Ureter (tissue), 1 donor: ENCODE measurements around the gene SMIM22. TPM values are rescaled to one million over a fixed set of nuclear protein-coding genes. Genes with fewer than 3 reads are reported as not detected.
A peak's percentile ranks its signal among the peaks of the same experiment; 100 is the strongest.

Source experiments
- DNase-seq: peaks from one replicate; pipeline ENCODE4 v3.0.0-alpha.2; 2020; ENCODE audit warnings: low spot score
- total RNA-seq: library from RNA; stranded (reverse); gene quantifications from one replicate; pipeline ENCODE4 v1.2.4, GENCODE V29; 2023
- donor health status: DM: yes; HTN: yes; CAD: no.

Gene SMIM22
- total RNA-seq, 1 donor from 2014 or later = 225 TPM

DNA sequence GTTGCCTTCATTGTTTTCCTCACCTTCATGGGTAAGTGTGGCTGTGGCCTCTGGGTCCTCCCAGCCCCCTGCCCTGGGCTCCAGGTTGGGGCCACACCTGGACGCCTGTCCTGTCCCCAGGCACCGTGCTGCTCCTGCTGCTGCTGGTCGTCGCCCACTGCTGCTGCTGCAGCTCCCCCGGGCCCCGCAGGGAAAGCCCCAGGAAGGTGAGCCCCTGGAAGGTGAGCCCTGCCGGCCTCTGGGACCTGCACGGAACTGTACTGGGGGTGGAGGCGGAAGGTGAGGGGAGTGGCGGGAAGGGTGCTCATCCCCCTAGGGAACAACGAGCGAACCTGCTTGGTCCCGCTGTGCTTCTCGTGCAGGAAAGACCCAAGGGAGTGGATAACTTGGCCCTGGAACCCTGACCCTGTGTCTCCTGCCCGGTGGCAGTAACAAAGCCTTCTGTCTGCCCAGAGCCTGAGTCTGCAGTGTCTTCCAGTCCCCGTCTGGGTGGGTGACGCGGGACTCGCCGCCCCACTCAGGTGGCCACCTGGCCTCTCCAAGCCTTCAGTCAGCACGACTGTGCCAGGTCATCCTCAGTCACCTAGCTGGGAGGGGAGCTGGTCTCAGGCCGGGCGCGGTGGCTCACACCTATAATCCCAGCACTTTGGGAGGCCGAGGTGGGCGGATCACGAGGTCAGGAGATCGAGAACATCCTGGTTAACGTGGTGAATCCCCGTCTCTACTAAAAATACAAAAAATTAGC, 831 bp downstream of the SMIM22 start:
- DNase-seq = no peak

DNA sequence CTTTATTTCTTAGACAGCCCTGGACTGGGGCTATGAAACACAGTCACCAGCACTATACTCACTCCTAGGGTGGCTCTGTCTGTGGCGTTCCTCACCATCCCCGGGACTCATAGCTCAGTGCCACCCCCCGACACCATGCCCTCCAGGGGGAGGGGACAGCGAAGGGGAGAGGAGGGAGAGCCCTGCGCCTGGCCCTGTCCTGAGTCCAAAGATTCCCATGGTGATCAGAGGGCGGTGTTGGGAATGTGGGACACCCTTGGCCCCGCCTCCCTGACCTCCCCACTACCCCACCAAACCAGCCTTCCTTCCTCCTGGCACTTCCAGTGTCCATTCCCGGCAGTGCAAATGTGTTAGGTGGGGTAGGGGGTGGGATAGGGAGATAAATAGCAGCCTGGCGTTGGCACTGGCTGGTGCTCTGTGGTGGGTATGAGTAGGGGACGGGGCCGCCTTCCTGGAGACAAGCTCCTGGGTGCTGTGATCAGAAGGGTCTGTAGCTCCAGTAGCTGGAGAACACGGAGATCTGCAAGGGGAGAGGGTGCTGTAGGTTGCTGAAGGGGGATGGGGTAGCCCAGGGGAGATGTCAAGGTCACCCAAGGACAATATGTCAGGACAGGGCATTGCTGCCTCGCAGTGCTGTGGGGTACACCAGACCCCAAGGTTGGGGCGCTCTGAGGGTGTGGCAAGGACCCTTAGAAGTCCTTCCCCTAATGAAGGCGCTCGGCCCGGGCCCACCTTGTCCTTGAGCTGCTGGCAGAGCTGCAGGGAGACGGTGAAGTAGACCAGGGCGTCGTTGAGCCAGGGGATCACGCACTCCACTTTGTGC, 2.0 kb downstream of the SMIM22 start:
- DNase-seq = no peak

DNA sequence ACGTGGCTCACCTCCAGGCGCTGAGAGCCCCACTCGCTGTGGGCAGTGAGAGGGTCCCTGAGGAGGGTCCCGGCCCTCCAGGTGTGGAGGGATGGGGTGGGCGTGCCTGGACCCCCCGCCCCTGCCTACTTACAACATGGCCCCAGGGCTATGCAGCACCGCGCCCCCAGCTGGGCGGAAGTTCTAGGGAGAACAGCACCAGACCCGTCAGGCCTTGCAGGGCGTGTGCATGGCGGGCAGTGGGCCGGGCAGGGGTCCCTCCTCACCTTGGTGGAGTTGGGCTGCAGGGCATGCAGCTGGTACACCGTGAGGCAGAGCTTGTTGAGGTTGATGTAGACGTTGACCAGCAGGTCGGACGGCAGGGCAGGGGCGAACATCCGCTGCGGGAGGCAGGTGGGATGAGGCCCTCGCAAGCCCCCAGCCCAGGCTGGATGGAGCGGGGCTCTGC, 2.7 kb downstream of the SMIM22 start:
- DNase-seq = no peak

DNA sequence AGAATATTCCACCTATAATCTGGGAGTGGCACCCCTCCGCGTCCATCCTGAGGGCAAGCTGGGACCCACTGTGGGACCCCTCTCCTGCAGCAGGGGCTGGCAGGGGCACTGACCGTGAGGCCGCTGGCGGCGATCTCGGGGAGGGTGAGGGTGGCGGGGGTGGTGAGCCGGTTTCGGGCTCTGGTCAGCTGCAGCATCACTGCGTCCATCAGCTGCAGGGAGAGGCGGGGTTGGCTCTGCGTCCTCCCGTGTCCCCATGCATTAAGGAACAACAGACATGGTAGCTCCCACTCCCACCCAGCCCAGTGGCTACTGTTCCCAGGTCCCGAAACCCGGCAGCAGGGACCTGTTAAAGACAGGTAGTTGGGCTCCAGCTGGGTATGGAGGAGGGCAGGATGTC, 3.3 kb downstream of the SMIM22 start:
- DNase-seq = no peak

DNA sequence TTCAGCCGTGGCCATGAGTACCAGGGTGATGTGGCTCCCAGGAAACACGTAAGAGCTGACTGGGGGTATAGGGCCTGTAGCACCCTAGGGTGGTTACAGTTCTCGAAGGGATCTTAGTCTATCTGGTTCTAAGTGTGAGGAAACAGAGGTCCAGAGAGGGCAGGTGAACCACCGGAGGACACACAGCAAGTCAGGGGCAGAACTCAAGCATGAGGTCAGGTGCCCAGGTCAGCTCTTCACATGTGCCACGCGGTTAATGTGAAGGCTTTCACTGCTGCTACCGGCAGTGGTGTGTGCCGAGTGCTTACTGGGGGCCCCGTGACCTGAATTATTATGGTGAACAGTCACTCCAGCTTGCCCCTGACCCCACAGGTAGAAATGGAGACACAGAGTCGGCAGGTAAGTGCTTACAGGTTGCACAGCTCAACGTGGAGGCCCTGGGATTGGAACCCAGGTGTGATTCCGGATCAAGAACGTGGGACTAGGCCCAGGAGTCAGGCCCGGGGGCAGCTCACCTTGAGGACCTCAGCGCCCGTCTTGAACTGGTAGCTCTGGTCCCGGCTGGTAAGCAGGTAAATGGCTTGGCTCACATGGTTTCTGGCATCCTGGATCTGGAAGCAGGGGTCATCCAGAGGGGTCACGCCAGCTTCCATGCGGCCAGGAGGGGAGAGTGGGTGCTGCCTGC, 4.1 kb downstream of the SMIM22 start:
- DNase-seq = no peak

DNA sequence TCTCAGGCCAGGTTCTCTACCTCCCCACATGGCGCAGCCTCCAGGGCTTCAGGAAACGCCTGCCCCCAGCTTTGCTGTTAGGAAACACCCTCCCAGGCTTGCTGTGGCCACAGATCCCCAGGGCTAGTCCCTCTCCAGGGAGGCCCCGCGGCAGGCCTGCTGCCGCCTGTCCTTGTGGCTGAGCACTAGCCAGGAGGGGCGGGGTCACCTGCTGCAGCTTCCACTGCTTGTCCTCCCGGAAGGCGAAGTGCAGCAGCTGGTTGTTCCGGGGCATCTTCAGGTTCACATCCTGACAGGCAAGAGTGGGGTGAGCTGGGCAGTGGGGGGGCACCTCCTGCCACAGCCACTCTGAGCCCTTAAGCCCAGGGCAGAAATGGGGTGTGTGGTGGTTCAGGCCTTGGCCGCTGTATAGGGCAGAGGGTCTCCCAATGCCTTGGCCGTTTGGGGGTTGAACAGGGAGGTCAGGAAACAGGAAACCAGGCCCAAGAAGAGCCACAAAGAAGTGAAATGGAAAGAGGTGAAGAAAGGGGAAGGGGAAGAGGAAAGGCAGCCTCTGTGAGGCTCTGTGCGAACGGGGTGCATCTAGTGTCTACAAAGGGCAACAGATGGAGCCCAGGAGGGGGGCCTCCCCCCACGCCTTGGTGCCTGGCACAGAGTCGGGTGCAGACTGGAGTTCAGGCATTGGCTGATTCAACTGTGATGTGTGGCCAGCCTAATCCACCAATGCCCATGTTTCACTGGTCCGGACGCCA, 5.3 kb downstream of the SMIM22 start:
- peak; percentile 83 for DNase-seq

DNA sequence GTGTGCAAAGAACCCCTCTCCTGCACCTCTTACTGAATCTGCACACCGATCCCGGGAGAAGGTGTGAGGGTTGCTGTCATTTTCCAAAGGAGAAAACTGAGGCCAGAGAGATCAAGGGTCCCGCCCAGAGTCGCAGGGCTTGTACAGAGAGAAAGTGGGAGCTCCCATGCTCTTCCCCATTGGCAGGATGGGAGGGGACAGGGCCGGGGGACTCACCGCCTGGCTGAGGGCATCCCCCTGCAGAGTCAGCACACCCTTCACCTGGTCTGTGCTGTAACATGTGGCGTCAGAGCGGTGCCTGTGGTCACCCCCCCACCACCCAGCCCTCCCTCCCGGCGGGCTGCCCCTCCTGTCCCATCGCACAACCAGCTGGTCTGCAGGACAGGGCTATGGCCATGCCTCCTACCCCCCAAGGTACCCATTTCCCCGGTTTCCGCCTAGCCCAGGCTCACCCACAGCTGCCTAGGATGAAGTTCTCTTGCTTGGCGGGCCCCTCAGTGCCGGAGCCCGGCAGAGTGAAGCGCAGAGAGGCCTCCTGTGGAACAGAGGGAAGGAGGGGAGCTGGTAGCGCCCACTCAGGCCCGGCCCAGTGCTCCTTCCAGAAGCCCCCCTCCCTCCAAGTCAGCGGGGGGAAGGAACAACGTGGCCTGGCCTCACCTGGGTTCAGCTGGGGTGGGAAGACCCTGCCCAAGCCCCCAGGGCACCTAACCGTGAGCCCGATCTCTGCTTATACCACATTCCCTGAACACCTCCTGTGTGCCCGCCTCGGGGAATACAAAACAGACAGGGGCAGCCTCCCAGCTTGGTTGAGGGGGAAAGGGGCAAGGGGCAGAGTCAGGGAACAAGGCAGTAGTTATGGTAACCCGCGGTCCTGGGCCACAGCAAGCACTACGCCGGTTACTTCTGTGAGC, 6.1 kb downstream of the SMIM22 start:
- no peak for DNase-seq

DNA sequence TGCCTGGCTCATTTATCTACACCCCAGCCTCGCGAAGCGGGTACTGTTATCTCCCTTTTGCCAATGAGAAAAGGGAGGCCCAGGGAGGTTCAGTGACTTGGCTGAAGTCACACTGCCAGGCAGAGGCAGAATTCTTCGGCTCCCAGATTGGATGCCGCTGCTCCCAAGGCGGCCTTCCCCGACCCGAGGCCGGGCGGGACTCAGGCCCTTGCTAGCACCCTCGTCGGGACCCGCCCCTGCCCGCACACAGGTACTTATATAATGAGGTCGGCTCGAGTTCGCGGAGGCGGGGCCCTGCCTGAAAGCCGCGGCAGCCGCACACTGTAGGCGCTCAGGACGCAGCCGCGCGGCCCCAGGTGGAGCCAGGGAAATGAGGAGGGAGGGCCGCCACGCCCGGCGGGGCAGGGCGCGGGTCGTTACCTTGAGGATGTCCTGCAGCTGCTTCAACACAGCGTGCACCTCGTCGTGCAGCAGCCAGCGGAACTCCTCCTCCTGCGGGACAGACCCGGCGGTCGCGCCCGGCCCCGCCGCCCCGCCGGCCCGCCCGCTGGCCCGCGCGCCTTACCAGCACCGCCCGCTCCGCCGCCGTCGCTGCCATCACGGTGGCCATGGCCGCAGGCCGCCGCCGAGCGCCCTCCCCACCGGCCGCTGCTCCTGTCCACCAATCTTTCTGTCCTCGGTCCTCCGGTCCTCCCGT, 6.9 kb downstream of the SMIM22 start, which contains the start of gene ROGDI:
Gene ROGDI, minus strand, starts transcription at position 672 of the 697 bp plus-strand sequence. Its CDS starts 62 bp downstream, at position 610.
- DNase-seq = peak; percentile 90

DNA sequence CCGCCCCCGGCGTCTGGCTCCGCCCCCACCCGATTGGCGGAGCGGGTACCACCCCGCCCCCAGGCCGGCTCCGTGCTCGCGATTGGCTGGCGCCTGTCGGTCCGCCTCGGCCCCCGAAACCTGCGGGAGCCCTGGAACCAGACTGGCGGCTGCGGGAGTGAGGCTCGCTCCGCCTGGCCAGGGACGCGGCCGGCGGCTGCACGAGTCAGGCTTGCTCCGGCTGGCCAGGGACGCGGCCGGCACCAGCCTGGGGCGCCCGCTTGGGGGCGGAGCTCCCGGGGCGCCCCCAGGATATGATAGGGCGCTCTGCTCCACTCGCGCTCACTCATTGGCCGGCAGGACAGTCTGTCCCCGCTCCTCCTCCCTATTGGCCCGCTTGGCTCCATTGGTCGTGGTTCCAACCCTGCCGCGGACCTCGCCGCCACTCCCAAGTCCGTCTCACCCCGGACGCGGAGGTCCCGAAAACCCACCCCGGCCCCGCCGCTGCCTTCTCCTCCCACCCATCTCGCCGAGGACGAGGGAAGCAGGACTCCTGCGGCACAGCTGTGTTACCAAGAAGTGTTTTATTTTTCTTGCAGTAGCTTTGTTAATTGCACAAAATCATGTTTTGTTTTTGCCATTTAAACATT, 7.6 kb downstream of the SMIM22 start:
- peak; percentile 93 for DNase-seq

DNA sequence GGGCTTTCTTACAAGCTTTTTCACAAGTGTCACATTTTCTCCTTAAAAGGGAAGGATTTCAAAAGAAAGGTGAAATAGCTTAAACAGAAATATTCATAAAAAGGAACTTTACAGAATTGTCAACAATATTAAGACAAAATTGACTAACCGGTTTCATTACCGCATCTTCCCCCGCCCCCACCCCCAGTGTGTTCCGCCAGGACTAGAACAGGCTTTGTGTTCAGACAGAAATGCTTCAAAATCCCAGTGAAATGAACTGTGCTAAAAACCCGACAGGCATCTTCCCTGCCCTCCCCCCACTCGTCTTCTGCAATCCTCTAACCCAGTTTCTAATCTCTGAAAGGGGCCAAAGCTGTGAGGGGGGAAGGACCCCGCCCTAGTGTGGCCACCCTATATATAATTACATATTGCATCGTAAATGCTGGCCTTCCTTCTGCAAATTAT, 8.3 kb downstream of the SMIM22 start:
- DNase-seq = no peak

DNA sequence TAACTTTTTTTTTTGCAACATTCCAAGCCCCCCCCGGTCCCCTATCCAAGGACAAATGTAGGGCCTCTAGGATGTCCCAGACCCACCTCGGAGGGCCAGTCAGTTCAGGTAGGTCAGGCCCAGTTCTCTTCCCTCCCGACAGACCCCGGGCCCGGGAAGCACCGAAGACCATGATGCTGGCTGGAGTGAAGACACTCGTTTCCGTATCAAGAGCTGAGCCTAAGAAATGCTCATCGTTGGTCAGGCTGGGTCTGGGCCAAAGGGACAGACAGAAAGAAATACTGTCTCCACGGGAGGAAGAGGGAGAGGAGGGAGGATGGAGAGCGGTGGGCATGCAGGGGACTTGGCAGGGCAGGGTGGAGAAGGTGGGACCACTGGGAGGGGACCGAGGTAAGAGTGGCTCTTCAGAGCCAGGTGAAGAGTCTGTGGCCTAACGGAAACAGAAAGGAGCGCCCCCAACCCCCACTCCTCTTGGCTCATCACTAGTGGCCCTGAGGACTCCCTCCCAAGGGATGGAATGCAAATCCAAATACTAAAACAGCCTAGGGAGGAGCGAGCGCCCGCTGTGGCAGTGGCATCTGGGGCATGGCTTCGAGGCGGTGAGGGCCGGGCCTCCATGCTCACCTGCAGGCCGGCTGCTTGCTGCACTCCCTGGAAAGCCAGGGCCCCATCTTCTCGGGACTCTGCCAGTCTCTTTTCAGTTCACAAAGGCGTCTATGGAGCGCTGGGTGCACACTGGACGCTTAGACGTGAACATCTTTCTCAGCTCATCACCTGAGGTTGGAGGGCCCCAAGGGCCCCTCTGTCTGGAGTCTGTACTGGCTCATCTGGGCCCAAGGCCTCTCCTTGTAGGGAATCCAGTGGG, 9.0 kb downstream of the SMIM22 start:
- DNase-seq = no peak

DNA sequence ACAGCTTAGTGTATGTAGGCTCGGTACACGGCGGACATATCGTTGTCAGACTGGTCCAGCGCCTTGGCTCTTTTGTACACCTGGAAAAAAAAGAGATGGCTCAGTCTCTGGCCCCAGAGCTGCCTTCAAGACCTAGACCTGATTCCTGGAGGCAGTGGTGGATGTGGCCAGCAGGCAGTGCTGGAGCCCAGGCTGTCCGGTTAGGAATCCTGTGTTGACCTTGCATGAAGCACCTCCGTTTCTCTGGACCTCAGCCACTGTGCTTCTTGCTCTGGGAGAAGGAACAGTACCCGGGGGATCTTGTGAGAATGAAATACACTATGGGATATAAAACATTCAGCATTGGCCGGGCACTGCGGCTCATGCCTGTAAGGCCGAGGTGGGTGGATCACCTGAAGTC, 10.1 kb downstream of the SMIM22 start:
- DNase-seq = no peak

DNA sequence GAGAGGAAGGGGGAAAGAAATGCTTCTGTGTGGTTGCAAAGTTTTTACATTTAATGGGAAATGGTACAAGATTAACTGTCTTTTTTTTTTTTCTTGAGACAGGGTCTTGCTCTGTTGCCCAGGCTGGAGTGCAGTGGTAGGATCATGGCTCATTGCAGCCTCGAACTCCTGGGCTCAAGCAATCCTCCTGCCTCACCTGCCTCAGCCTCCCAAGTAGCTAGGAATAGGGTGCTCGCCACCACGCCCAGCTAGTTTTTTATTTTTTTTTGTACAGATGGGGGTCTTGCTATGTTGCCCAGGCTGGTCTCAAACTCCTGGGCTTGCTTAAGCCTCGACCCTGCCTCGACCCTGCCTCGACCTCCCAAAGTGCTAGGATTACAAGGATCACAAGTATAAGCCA, 11.1 kb downstream of the SMIM22 start:
- DNase-seq = no peak

DNA sequence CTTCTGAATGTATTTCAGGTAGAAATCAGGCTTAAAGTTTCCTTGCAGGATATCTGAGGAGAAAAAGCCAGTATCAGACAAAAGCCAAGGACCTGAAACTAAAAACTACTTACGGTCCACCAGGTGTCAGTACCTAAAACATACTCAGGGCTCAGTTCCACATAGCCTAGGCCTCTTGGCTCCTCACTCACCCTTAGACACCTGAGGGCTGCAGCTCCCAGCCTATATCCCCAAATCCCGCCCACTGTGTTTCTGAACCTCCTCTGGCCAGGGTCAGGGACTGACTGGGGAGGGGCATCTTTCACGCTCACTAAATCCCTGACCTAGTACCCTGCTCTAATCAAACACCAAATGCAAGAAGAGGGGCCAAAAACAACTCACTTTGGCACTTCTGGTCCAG, 16.1 kb downstream of the SMIM22 start:
- no peak for DNase-seq

DNA sequence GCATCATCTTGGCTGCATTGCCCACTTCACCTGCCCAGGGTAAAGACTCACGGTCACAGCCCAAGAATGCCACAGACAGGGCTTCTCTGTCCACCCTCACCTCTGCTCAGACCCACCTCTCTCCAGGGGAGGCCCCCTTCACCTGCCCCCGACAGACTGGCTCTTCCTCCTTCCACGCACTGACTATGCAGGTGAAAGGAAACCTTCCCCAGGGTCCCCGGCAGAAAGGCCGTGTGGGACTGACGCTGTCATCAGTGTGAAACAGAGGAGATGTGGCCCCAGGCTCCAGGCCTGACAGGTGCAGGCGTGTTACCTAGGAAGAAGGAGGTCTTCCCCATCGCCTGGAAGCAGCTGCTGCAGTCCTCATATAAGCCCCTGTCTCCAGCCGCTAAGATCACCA, 16.6 kb downstream of the SMIM22 start:
- no peak for DNase-seq

DNA sequence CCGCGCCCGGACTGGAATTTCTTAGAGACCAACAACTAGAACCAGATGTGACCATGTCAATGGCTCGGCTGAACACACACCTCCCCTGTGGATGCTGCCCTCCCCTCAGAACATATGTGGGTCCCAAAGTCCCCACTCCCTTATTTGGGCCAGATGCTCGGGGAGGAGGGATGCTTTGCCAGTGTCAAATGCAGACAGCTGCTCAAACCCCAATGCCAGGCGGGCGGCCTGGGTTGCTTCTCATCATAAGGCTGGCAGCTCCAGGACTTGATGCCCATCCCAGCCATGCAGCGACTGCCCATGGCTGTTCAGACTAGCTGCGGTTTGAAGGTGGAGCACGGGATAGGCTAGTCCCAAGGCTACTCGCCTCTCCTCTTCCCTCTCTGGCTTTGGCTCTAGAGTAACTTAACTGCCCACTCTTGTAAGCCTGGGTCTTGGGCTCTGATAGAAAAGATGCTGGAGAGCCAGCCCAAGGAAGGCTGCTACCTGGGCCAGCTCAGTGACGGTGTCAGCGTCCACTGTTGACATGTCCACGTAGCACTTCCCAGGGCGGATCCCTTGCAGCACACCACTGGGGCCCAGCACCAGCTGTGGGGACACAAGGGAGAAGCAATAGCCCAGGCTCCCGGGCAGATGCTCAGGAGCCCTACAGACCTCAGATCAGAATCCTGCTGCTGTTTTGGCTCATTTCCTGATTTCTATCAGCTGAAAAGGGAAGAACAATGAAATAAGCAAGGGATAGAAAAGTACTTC, 18.3 kb downstream of the SMIM22 start:
- DNase-seq = no peak

DNA sequence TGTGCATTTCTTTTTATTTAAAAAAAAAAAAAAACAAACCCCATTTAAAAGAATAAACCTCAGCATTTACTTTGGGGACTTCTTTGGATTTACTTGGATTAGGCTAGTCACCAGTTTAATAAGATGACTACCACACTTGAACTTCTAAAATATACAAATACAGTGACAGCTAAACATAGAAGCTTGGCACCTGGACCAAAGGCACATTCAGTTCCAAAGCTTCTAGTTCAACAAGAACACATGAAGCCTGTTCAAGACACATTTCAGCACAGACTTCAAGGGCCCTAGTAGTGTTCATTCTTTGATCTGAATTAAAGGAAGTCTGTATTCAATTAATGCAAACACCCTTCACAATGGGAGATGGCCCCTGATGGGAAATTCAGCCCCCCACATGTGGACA, 18.9 kb downstream of the SMIM22 start:
- DNase-seq = no peak
